ENCODE results near the gene PYDC1. TPM values are rescaled to one million over a fixed set of nuclear protein-coding genes. Genes with fewer than 3 reads are reported as not detected.
A peak's percentile ranks its signal among the peaks of the same experiment; 100 is the strongest.

Gene PYDC1
- total RNA-seq, 1 donor from 2014 or later, result not detected

GRCh38 chr16:31206776-31207175 is 10.2 kb downstream of the PYDC1 start:
- H3K27me3 Mint-ChIP-seq (ENCODE audit: unreplicated experiment), result peaks cover 12% of the 10 kb centered on the region

DNA sequence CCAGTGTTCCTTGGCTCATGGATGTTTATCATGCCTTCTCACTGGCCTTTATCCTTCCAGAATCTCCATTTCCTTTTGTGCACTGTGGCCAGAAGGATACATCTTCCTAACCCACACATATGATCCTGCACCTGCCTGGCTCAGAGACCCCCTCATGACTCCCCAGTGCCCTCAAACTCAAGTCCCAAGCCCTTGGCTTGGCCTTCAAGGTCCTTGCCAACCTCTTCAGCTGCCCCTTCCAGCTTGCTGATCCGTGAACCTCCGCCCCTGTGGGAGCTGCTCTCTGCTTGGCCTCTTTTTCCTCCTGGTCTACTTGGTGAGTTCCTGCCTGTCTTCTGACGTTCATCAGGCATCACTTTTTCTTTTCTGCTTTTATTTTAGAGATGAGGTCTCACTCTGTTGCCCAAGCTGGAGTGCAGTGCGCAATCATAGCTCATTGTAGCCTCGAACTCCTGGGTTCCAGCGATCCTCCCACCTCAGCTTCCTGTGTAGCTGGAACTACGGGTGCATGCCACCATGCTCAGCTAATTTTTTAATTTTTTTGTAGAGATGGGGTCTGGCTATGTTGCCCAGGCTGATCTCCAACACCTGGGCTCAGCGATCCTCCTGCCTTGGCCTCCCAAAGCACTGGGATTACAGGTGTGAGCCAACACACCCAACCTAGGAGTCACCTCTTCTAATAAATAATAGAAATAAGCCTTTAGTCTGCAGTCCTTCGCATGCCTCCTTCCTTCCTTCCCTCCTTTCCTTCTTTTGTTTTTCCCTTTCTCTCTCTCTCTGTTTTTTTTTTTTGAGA is 11.9 kb downstream of the PYDC1 start:
- Mint-ChIP-seq H3K9me3 (ENCODE audit: unreplicated experiment) (peaks cover 7% of the 10 kb centered on the region), H3K4me3 (ENCODE audit: unreplicated experiment) (peak overlapping the region; percentile 16), H3K4me1 (ENCODE audit: low read depth, unreplicated experiment) (peaks cover 1% of the 10 kb centered on the region), H3K36me3 (ENCODE audit: unreplicated experiment) (no peaks in the 10 kb centered on the region), H3K27me3 (ENCODE audit: unreplicated experiment) (peaks cover 15% of the 10 kb centered on the region), H3K27ac (ENCODE audit: unreplicated experiment) (no peak overlapping the region)
- no peak for TF ChIP-seq CTCF (IDR thresholded peaks at IDR 0.05; ENCODE audit: partially characterized antibody, unreplicated experiment)
- no peak for DNase-seq

More at GRCh38 chr16:31206776-31207175, 10.2 kb downstream of the PYDC1 start:
- H3K36me3 Mint-ChIP-seq (ENCODE audit: unreplicated experiment), result no peaks in the 10 kb centered on the region
- H3K9me3 Mint-ChIP-seq (ENCODE audit: unreplicated experiment), result peaks cover 4% of the 10 kb centered on the region
- no peak overlapping the region for H3K27ac Mint-ChIP-seq (ENCODE audit: unreplicated experiment)
- DNase-seq, result no peak
- no peaks in the 10 kb centered on the region for H3K4me1 Mint-ChIP-seq (ENCODE audit: low read depth, unreplicated experiment)
- no peak for TF ChIP-seq CTCF (IDR thresholded peaks at IDR 0.05; ENCODE audit: partially characterized antibody, unreplicated experiment)
- H3K4me3 Mint-ChIP-seq (ENCODE audit: unreplicated experiment), result no peak overlapping the region

DNA sequence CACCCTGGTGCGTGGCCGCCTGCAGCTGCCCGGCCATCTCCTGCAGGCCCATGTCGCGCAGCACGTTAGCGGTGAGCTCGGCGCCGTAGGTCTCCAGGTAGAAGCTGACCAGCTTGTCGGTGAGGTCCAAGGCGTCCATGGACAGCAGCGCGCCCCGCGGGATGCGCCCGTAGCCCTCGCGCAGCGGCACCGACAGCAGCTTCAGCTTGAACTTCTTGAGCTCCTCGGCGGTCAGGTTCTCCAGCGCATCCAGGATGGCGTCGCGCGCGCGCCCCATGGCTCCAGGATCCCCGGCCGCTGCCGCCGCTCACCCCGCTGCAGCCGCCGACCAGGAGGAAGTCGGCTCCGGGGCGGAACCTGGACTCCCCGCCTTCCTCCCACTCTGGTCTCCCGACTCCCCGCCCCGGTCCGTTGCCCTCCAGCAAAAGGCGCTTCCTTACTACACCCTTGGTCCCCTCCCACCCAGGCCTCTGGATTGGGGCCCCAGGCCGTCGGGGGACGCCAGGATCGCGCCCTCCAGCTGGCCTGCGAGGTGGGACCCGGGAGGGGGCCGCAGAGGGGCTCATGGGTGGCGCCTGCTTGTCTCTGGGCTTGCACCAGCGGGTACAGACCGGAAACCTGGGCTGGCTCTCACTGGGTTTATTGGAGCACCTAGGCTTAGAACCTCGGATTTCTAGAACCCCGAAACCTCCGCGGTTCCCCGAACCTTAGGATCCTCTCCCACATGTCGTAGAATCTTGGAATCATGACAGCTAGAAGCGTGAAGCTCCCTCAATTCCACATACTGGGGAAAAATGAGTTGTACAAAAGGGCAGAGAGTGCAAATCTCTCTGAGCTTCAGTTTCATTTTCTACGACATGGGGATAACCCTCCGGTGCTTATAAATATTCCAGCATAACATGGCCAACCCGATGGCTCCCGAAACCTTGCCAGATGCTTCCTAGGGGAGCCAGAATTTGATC is 14.2 kb downstream of the PYDC1 start, which contains the start of gene PYCARD:
PYCARD (minus strand) TSS at position 347 of the 962 bp plus-strand sequence; CDS start at position 277, 70 bp downstream.
- Mint-ChIP-seq H3K27ac (ENCODE audit: unreplicated experiment) (no peak within 1 kb of the TSS), H3K9me3 (ENCODE audit: unreplicated experiment) (peaks cover 12% of the 10 kb centered on the region), H3K4me1 (ENCODE audit: low read depth, unreplicated experiment) (peaks cover 4% of the 10 kb centered on the region), H3K36me3 (ENCODE audit: unreplicated experiment) (peaks cover 10% of the 10 kb centered on the region), H3K27me3 (ENCODE audit: unreplicated experiment) (peaks cover 17% of the 10 kb centered on the region), H3K4me3 (ENCODE audit: unreplicated experiment) (peak within 1 kb of the TSS; percentile 59)
- no peak for TF ChIP-seq CTCF (IDR thresholded peaks at IDR 0.05; ENCODE audit: partially characterized antibody, unreplicated experiment)
- DNase-seq, result peak; percentile 43

- no peak overlapping the region for H3K27ac Mint-ChIP-seq (ENCODE audit: unreplicated experiment)
- peaks cover 12% of the 10 kb centered on the region for H3K9me3 Mint-ChIP-seq (ENCODE audit: unreplicated experiment)
- peaks cover 10% of the 10 kb centered on the region for H3K36me3 Mint-ChIP-seq (ENCODE audit: unreplicated experiment)
- TF ChIP-seq CTCF (IDR thresholded peaks at IDR 0.05; ENCODE audit: partially characterized antibody, unreplicated experiment), result no peak
- peaks cover 4% of the 10 kb centered on the region for H3K4me1 Mint-ChIP-seq (ENCODE audit: low read depth, unreplicated experiment)
- DNase-seq, result peak; percentile 30
- H3K4me3 Mint-ChIP-seq (ENCODE audit: unreplicated experiment), result peak overlapping the region; percentile 59
- H3K27me3 Mint-ChIP-seq (ENCODE audit: unreplicated experiment), result peaks cover 17% of the 10 kb centered on the region
Measured at GRCh38 chr16:31201582-31202413, 15.1 kb downstream of the PYDC1 start.

All from glutamatergic neuron (in vitro differentiated cells).